ENCODE results near the gene NPAS3.

DNA sequence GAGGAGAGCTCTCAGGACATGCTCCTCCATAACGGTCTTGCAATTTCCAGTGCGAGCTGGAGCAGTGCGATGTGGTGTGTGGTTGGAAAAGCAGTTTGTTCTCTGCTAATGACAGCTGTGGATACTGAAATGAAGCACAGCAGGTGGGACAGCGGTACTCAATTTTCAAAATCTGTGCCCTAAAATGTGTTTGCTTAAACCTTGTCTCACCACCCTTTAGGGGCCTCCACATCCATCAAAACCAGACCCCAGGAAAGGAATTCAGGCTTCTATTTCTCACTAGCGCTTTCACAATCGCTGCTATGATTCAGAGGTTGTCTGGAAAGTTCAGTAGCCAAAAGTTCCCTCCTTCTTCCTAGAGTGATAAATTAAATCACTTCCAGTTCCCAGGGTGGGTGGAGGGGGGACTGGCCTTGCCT, 571.4 kb downstream of the NPAS3 start:
- TF ChIP-seq, protein P1, sequence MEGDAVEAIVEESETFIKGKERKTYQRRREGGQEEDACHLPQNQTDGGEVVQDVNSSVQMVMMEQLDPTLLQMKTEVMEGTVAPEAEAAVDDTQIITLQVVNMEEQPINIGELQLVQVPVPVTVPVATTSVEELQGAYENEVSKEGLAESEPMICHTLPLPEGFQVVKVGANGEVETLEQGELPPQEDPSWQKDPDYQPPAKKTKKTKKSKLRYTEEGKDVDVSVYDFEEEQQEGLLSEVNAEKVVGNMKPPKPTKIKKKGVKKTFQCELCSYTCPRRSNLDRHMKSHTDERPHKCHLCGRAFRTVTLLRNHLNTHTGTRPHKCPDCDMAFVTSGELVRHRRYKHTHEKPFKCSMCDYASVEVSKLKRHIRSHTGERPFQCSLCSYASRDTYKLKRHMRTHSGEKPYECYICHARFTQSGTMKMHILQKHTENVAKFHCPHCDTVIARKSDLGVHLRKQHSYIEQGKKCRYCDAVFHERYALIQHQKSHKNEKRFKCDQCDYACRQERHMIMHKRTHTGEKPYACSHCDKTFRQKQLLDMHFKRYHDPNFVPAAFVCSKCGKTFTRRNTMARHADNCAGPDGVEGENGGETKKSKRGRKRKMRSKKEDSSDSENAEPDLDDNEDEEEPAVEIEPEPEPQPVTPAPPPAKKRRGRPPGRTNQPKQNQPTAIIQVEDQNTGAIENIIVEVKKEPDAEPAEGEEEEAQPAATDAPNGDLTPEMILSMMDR (IDR thresholded peaks at IDR 0.05): no peak
- TF ChIP-seq POLR2A (IDR thresholded peaks at IDR 0.05): no peak

Data from uterus (tissue), 2 donors.